ENCODE measurements around the gene FAM174A. TPM values are rescaled to one million over a fixed set of nuclear protein-coding genes. Genes with fewer than 3 reads are reported as not detected.
"Not testable (repeated sequence)": the region's sequence is repeated elsewhere in the genome, so short reads cannot be mapped to it uniquely, and the experiment has no call there.

FAM174A gene
- total RNA-seq, 2 donors from 2014 or later: 18.7 to 22.8 TPM

DNA sequence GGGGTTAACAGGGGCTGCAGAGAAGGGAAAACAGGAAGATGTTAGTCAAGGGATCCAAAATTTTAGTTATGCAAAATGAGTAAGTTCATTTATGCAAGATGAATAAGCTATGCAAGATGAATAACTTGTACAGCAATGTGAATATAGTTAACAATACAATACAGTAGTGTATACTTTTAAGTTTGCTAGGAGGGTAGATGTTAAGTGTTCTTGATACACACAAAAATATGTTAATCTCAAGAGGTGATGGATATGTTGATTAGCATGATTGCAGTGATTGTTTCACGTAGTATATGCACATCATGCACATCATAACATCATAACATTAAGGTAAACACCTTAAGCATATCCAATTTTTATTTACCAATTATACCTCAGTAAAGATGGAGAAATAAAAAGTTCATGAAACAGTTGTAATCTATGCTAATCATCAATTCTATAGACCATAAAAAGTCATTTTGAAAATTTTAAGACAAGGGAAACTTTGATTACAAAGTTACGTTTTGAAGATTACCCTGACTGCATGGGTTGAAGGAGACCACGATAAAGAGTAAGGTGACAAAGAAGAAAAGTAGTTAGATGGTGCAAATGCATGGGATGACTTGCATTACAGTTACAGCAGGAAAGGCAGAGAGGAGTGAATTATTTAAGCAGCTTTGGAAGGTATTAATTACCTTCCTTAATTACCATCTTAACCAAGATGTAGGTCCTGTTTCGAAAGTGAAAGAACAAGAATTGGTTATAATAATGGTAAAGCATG, 31.4 kb downstream of the FAM174A start:
- no peak for DNase-seq
- intact Hi-C loops (cut with DNase I, micrococcal nuclease): no loop called here
- no peak for ATAC-seq

DNA sequence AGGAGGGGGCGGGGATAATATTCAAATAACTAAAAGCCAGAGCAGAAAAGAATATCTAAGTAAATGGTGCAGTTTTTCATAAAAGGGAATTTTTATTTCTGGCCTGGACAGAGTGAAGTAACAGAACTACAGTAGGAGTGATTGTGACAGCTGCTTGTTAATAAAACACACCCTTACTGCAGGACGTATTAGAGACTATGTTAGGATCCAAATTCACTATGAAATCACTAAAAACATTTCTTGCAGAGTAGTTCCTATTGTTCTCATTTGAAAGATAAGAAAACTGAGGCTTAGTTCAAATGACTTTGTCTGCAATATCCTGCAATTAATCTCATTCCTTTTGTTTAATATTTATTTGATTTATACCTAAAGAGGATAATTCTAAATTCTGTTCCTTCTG, 39.5 kb downstream of the FAM174A start:
- intact Hi-C loops (cut with DNase I, micrococcal nuclease): no loop called here
- DNase-seq (no peak), ATAC-seq (no peak)

DNA sequence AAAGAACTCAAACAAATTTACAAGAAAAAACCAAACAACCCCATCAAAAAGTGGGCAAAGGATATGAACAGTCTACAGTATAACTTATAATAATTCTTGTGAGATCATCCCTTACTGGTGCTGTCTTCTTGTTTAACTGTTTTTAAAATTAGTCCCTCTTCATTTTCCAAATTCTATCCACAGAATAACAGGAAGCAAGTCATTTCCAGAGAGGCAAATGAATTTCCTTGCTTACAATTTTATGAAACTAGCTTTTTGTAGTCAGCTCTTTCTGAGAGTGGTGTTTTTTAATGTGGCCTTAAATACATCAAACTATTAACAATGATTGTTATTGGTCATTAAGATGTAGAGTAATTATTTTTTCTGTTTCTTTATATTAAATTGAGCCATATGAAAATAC, 40.6 kb downstream of the FAM174A start:
- intact Hi-C loops (cut with DNase I, micrococcal nuclease): no loop called here

DNA sequence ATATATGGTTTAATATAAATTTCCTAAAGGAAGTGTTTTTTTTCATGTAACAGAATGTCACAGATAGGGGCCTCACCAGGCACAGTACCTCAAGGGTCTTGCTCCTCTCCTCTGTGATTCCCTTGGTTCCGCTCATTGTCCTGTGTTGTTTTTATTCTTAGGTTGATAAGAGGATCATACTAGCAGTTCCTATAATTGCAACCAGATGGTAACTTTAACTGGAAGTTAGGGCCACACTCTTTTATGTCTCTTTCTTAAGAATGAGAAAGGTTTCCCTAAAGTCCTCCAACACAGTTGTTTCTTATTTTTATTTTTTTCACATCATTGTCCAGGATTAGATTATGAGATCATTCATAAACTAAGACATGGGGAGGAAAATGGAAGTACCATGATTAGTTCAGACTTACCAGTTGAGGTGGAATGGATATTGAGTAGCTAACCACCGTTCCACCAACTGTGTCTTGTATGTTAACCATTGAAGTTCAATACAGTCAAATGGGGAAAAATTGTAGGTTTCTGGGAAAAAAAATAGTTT, 41.1 kb downstream of the FAM174A start:
- intact Hi-C loops (cut with DNase I, micrococcal nuclease): no loop called here
- ATAC-seq (no peak), DNase-seq (no peak)

More for the DNA sequence above, 40.6 kb downstream of the FAM174A start:
- DNase-seq (no peak), ATAC-seq (no peak)

DNA sequence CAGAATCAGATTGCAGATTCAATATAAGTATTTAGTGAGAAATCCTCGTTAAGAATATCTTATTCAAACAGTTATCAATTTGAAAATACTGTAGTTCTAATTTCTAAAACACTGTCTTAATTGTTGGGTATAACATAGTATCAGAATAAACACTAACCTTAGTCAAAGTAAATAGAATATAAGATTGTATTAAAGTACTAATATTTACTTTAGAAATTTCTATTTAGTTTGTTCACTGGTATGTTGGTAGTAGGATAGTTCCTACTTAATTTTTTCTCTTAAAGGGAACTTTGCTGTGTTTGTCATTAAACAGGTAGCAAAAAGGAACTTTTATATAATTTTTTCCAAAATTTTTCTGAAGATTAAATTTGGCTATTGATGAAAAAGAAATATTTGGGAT, 42.3 kb downstream of the FAM174A start:
- DNase-seq: no peak
- intact Hi-C loops (cut with DNase I, micrococcal nuclease): no loop called here
- ATAC-seq: no peak

DNA sequence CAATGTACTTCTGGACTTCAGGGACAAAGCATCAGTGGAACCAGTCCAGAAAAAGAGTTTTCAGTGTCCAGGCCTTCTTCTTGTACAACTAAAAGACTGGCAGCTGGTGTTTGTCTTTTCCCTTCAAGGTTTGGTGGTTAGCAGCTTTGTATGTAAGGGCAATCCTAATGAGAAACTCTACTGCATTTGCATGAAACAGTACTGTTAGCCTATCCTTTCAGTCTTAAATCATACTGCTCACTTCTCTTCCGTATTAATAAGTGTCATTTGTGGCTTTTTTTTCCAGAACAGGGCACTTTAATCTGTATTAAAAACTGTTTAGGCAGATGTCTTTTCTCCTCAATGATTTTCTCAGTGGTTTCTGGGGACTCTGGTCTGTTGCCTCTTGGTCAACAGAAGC, 48.9 kb downstream of the FAM174A start:
- DNase-seq: no peak
- ATAC-seq: no peak
- intact Hi-C loops (cut with DNase I, micrococcal nuclease): no loop called here

DNA sequence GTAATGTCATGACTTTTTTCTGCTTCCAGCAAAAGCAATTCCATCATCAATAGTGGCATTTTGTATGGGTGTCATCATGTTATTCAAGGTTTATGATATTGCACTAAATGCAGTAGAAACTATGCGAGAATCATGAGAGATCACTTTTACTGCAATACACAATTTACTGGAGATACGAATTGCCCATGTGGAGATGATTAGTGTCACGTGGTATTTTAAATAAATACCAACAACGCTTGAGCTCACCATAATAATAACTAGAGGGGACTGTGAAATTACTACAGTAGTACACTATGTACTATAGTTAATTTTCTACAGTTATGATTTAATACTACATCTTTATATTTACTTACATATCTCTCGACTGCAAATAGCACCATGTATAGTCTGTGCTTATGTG, 49.7 kb downstream of the FAM174A start:
- no peak for ATAC-seq
- intact Hi-C loops (cut with DNase I, micrococcal nuclease): no loop called here
- no peak for DNase-seq

DNA sequence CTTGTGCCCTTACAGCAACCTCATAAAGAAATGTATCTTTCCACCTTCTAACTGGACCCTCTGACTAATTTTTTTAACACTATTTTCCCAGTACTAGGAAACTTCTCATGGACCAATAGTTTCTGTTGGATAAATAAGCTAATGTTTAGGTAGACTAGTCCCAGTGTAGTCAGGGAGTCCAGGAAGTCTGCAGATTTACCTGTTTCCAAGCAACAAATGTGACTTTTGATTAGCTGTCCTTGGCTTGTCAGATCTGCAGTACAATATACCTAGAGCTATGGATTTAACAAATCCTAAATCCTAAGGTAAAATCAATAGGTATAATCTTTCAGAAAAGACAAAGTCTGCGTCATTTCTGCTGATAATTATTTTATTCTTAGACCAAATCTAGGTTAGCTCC, 55.7 kb downstream of the FAM174A start:
- ATAC-seq: no peak
- intact Hi-C loops (cut with DNase I, micrococcal nuclease): no loop called here

DNA sequence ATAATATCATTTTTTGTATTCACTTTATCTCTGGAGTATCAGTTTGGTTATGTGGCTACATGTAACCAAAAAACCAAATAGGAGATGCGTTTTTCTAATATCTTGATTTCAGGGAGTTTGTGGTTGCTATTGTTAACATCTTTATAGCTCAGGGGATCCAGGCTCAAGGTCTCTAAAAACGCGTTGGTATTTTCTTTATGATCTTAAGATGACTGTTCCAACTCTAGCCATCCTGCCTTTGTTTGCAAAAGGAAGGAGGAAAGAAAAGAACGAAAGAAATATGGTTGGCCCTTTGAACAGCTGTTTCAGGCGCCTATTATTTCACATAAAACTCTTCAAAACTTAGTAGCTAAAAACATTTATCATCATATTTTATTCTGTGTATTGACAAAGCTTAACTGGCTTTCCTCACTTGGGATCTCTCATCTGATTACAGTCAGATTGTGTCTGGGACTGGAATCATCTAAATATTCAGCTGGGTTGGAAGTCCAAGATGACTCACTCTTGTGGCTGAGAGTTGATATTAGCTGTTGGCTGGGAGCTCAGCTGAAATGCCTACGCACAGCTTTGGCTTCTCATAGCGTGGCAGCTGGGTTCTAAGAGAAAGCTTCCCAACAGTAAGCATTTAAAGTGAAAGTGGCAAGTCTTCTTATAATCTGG, 60.1 kb downstream of the FAM174A start:
- DNase-seq (peak in 1 of 2 donors; percentile 11), ATAC-seq (no peak)
- intact Hi-C loops (cut with DNase I, micrococcal nuclease): no loop called here

More for the DNA sequence above, 55.7 kb downstream of the FAM174A start:
- DNase-seq: no peak

DNA sequence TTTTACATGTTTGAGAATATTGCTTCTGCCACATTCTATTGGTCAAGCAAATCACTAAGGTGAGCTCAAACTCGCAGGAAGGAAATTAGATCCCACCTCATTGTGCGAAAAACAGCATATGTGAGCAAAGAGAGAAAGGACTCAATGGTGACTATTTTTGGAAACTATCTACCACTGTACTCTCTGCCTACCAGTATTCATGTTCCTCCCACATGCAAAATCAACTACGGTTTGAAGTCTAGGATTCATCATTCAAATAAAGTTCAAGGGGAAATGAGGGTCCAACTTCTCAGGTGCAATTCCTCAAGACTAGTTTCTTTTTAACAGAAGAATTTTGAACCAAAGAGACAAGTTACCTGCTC, 60.6 kb downstream of the FAM174A start:
- ATAC-seq (no peak), DNase-seq (no peak)
- intact Hi-C loops (cut with DNase I, micrococcal nuclease): no loop called here

DNA sequence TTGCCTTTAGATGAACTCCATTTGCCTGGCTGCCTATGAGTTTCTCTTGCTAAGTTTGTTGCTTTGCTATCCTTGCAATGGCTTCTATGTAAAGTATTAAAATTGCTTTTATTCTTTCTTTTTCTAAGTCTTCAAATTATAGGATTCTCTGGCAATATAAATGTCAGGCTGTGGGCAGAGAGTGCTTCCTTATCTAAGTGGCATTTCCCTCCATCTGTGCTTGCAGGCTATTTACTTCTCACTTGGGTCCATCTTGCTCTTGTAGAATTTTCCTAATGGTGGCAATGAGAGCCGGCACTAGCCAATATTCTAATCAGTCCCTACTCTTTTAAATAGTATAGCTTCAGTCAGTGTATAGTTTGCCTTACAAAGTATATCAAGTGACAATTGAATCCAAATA, 63.3 kb downstream of the FAM174A start:
- no peak for ATAC-seq
- DNase-seq: no peak
- intact Hi-C loops (cut with DNase I, micrococcal nuclease): no loop called here

DNA sequence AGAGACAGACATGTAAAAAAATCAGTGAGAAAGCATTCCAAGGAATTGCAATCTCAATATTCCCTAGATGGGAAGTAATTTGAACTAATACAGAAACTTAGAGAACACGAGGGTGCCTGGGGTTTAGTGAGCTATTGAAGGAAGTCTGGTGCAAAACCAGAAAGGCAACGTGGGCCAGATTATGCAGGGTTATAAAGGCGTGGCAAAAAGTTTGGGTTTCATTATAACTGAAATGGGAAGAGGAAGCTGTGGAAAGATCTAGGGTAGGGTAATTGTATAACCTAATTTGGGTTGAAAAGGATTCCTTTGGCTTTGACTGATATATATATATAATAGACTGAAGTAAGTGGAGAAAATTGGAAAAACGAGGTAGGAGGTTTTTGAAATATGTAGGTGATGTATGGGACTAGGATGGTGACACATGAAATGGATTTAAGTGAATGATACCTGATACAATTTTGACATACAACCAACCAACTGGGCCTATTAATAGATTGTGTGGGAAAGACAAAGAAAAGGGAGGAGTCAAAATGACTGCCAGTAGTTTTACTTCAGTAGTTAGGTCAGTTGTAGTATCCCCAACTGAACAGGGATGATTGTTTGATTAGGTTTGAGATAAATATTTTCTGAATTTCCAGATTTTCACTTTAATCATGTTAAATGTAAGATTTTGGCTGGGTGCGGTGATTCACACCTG, 65.3 kb downstream of the FAM174A start:
- DNase-seq (no peak), ATAC-seq (no peak)
- intact Hi-C loops (cut with DNase I, micrococcal nuclease): no loop called here

DNA sequence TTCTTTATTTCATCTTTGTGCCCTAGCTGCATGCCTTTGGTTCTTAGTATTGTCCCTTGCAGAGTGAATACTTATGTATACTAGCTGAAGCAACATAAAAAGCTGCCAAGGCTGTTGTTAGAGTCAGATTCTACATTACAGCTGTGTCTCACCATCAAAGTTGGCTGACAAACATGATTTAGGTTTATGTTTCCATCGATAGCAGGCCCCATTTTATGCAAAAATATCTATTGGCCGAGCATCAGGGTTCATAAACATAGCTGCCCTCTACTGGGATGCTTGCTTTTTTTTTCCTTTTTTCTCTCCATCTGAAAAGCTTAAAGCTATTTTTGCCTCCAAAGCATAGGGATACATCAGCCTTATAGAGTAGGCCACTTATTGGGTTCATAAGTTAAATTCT, 68.0 kb downstream of the FAM174A start:
- no peak for ATAC-seq
- intact Hi-C loops (cut with DNase I, micrococcal nuclease): no loop called here
- no peak for DNase-seq

DNA sequence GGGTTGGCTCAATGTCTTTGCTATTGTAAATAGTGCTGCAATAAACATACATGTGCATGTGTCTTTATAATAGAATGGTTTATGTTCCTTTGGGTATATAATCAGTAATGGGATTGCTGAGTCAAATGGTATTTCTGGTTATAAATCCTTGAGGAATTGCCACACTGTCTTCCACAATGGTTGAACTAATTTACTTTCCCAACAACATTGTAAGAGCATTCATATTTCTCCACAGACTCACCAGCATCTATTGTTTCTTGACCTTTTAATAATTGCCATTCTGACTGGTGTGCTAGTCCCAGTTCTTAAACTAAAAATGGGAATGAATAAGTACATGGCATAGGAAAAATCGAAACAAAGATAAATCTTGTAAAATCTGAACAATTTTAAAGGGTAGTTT, 68.8 kb downstream of the FAM174A start:
- ATAC-seq; DNase-seq; intact Hi-C loops (cut with DNase I, micrococcal nuclease): not testable (repeated sequence)

DNA sequence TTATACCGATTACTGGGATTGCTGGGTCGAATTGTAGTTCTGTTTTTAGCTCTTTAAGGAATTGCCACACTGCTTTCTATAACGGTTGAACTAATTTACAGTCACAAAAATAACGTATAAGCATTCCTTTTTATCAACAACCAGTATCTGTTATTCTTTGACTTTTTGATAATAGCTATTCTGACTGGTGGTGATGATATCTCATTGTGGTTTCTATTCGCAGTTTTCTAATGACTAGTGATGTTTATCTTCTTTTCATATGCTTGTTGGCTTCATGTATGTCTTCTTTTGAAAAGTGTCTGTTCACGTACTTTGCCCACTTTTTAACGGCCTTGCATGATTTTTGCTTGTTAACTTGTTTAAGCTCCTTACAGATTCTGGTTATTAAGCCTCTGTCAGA, 74.4 kb downstream of the FAM174A start:
- DNase-seq (no peak), ATAC-seq (no peak)
- intact Hi-C loops (cut with DNase I, micrococcal nuclease): no loop called here

DNA sequence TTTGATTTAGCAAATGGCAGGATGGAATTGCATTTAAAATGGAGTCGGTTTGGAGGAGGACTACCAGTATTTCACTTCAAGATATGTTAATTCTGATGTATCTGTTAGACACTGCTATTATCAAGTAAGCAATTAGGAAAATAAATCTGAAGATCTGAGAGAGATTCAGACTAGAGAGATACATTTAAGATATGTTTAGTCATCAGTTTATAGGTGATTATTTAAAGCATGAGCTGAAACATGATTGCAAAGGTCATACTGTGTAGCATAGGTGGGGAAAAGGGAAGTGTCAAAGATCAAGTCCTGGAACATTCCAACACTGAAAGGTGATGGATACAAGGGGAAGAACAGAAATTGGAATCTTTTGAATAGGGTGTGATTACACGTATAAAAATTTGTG, 79.1 kb downstream of the FAM174A start:
- intact Hi-C loops (cut with DNase I, micrococcal nuclease): no loop called here
- DNase-seq: no peak
- no peak for ATAC-seq

DNA sequence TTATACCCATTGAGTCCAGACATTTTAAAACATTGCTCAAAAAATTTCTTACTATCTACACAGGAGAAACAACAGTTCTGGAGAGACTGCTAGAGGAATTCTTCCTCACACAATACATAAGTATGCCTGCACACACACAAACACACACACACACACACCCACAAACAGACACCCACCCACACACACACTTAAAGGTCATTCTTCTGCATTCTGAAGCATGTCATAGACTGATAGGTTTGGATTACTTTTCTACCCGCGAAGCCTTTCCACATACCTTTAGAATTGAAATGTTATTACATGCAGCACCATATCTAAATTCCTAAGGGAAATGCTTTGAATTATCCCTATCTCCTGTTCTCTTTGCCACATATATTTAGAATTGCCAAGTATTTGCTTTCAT, 80.2 kb downstream of the FAM174A start:
- ATAC-seq (no peak), DNase-seq (no peak)
- intact Hi-C loops (cut with DNase I, micrococcal nuclease): no loop called here

DNA sequence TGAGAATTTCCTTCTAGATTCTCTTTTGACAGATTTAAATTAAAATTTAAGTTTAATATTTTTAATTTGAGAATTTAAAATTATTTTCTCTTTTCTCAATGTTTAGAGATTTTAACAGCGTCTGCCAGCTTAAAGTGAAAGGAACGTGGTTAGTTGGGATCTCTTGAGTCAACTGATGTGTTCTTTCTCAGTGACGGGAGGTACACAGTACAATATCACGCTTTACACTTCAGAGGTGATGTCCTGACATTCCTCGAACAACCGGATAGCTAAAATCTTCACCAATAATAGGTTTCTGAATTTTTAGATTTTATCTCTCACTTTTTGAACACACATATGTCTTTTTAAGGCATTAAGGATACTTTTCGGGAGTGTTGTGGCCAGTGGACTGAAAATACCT, 81.1 kb downstream of the FAM174A start:
- DNase-seq: no peak
- intact Hi-C loops (cut with DNase I, micrococcal nuclease): no loop called here
- ATAC-seq: no peak

DNA sequence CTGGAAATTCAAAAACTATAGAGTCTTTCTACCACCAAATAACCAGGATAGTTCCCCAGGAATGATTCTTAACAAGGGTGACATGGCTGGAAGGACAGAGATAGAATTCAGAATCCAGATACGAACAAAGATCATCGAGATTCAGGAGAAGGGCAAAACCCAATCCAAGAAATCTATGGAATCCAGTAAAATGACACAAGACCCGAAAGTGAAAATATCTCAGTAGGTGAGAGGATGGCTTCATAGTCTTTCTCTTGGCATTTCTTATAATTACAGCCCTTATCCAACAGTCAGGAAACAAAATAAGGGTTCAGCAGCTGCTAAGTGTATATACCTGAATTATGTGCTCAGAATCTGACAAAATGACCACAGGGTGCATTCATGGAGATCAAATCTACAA, 81.8 kb downstream of the FAM174A start:
- ATAC-seq: no peak

DNA sequence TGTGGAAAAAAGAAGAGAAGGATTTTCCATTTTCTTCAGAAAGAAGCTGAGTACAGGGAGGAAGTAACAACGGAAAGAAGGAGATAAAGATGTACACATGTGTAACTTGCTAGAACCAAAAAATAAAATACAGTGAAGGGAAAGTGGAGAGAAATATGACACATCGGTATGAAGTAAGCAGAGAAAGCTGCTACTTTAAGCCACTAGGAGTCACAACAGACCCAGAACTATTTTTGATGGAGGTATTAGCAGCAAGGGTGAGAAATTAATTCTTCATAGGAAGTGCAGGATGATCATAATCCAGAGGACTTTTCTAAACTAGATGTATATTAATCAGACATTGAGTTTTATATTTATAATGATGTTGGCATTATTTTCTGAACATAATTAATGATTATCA, 88.5 kb downstream of the FAM174A start:
- intact Hi-C loops (cut with DNase I, micrococcal nuclease): no loop called here
- DNase-seq: no peak
- no peak for ATAC-seq

More for the DNA sequence above, 81.8 kb downstream of the FAM174A start:
- DNase-seq: no peak
- intact Hi-C loops (cut with DNase I, micrococcal nuclease): no loop called here

Data from left colon (tissue), 2 donors.